ENCODE data around the gene SMCR8. TPM values are rescaled to one million over a fixed set of nuclear protein-coding genes. Genes with fewer than 3 reads are reported as not detected.

Gene SMCR8
- total and polyA plus RNA-seq, 2 of the 4 experiments (the other 2 are of a cell fraction), result 7.1 to 10.9 TPM

DNA sequence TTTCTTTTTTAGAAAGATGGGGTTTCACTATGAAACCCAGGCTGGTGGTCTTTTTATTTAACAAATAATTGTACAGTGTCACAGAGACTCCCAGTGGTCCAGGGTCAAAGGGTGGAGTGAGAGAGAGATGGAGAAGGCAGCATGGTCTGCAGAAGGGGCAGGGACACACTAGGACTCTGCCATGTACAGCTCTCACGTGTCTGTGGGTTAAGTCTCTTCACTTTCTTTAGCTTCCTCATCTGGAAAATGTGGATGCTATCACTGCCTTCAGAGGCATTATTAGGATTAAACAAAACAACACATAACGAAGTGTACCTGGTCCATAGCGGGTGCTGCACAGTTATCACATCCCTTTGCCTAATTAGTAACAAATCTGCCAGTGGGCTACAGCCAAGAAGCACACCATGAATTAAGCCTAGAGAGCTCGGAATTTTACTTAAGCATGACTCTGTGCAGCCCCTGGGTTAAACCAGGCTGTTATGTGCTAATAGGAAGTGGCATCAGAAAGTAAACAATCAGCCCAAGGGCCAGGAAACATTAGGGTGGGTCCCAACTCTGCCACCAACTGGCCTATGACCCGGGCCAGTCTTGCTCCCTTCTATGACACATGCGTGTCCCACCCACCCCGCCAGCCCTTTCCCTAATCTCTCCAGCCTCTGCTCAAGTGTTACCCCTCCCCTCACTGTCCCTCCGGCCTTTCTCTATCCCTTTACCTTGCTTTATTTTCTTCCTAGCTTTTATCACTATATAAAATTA, 14.2 kb upstream of the SMCR8 start:
- Histone ChIP-seq H4K5ac (ENCODE audit: low read depth, low read length) (no peak overlapping the region), H3K9ac (ENCODE audit: low read depth, low read length) (no peak overlapping the region), H3K14ac (replicated peaks; ENCODE audit: low read depth, low read length) (no peak overlapping the region), H3K79me1 (ENCODE audit: low read depth in 1 of 2, low read length in 2 of 2) (peaks cover 5 to 6% of the 10 kb centered on the region in 2 experiments; a peak in 3 of 4 replicates), H3K27me3 (ENCODE audit: control insufficient read depth, insufficient read depth, low read length) (no peaks in the 10 kb centered on the region), H2BK5ac (ENCODE audit: low read depth, low read length, poor library complexity, severe bottlenecking) (no peak overlapping the region), H3K36me3 (ENCODE audit: control insufficient read depth, insufficient read depth, low read length) (peaks cover 55% of the 10 kb centered on the region), H2BK120ac (ENCODE audit: low read depth, low read length) (no peak overlapping the region), H3K4ac (ENCODE audit: low read depth, low read length) (no peak overlapping the region), H2AK9ac (replicated peaks; ENCODE audit: low read depth, low read length, poor library complexity) (no peak overlapping the region), H3K56ac (ENCODE audit: extremely low read depth, insufficient read depth, low read length) (no peak overlapping the region), H3K9me1 (ENCODE audit: insufficient read depth, low read length) (no peaks in the 10 kb centered on the region), H4K20me1 (ENCODE audit: insufficient read depth, low read length) (no peaks in the 10 kb centered on the region), H2BK15ac (ENCODE audit: low read depth, low read length) (no peak overlapping the region), H3K4me1 (ENCODE audit: control insufficient read depth, insufficient read depth, low read length) (no peaks in the 10 kb centered on the region), H2AFZ (replicated peaks; ENCODE audit: low read length, poor library complexity) (no peak overlapping the region), H3K9me3 (ENCODE audit: control insufficient read depth, insufficient read depth, low read length) (no peaks in the 10 kb centered on the region), H3K27ac (ENCODE audit: insufficient read depth, low read length) (no peak overlapping the region), H3K23ac (ENCODE audit: low read depth, low read length) (no peak overlapping the region), H2AK5ac (ENCODE audit: low read depth, low read length) (no peak overlapping the region), H3K18ac (ENCODE audit: low read depth, low read length) (no peak overlapping the region), H3K4me3 (ENCODE audit: insufficient read depth, low read depth, low read length) (no peak overlapping the region), H2BK20ac (ENCODE audit: low read depth, low read length) (no peak overlapping the region), H4K8ac (ENCODE audit: low read depth in 2 of 2, low read length in 2 of 2) (no peak overlapping the region), H3K4me2 (ENCODE audit: low read depth, low read length) (no peak overlapping the region), H4K91ac (ENCODE audit: insufficient read depth, low read depth, low read length) (no peak overlapping the region)
- in situ Hi-C loops (cut with MboI; ENCODE audit: low sequenced_read_pairs), result no loop called here
- intact Hi-C loops (cut with micrococcal nuclease), result no loop called here
- ATAC-seq (ENCODE audit: low read depth) (no peak), DNase-seq (no peak)
- WGBS, 2 experiments (ENCODE audit: extremely low coverage in 2 of 2, insufficient read length in 1 of 2), result 95% methylated on average over 4 of the region's 8 CpGs; no CpG with 5 or more reads in 1 of the 2 experiments
- no TSS peak for BruUV-seq (replicated peaks)
- TF ChIP-seq MAFK (IDR thresholded peaks at IDR 0.05; ENCODE audit: low read depth, low read length) (no peak), MXI1 (IDR thresholded peaks at IDR 0.05; ENCODE audit: borderline replicate concordance, low read depth, low read length) (no peak), FOS (IDR thresholded peaks at IDR 0.05; ENCODE audit: low read depth, low read length) (no peak), RFX5 (IDR thresholded peaks at IDR 0.05; ENCODE audit: low read depth, low read length) (no peak), CTCF (conservative IDR thresholded peaks at IDR 0.05; ENCODE audit: low read depth, low read length) (no peak), SMC3 (IDR thresholded peaks at IDR 0.05; ENCODE audit: low read depth, low read length) (no peak), MAZ (IDR thresholded peaks at IDR 0.05; ENCODE audit: borderline replicate concordance, low read depth, low read length) (no peak), CHD1 (IDR thresholded peaks at IDR 0.05; ENCODE audit: low read depth, low read length) (no peak), RAD21 (IDR thresholded peaks at IDR 0.05; ENCODE audit: low read length) (no peak)
- TF ChIP-seq, protein P1, sequence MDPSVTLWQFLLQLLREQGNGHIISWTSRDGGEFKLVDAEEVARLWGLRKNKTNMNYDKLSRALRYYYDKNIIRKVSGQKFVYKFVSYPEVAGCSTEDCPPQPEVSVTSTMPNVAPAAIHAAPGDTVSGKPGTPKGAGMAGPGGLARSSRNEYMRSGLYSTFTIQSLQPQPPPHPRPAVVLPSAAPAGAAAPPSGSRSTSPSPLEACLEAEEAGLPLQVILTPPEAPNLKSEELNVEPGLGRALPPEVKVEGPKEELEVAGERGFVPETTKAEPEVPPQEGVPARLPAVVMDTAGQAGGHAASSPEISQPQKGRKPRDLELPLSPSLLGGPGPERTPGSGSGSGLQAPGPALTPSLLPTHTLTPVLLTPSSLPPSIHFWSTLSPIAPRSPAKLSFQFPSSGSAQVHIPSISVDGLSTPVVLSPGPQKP (IDR thresholded peaks at IDR 0.05; ENCODE audit: borderline replicate concordance, low read depth, low read length), result no peak
- ChIA-PET POLR2A (ENCODE audit: unreplicated experiment) (no interaction called here), CTCF (no interaction called here)
- dilution Hi-C loops (cut with HindIII; ENCODE audit: low sequenced_read_pairs, unreplicated experiment), result no loop called here

All from IMR-90 (cell line).